Parathyroid adenoma (tissue), 2 donors: ENCODE data around the gene TACC3.

ENCODE experiments used
- H2AFZ ChIP-seq: fragments of 300-600 bp; sonication (generic); one replicate; pipeline ENCODE4 v1.7.0; 2017; ENCODE audit warnings: antibody characterized with exemption, mild to moderate bottlenecking
- H3K27ac ChIP-seq: fragments of 300-600 bp; sonication (generic); one replicate; pipeline ENCODE4 v1.7.0; 2017
- H3K27me3 ChIP-seq: fragments of 300-600 bp; sonication (generic); one replicate; pipeline ENCODE4 v1.7.0; 2017; ENCODE audit warnings: low read length; ENCODE audit not compliant: control insufficient read depth, insufficient read depth
- H3K36me3 ChIP-seq: fragments of 300-600 bp; sonication (generic); one replicate; pipeline ENCODE4 v1.7.0; 2017; ENCODE audit warnings: low read length; ENCODE audit not compliant: control insufficient read depth, insufficient read depth
- H3K4me1 ChIP-seq: fragments of 300-600 bp; sonication (generic); one replicate; pipeline ENCODE4 v1.7.0; 2017; ENCODE audit warnings: control low read depth
- H3K4me2 ChIP-seq: fragments of 300-600 bp; sonication (generic); one replicate; pipeline ENCODE4 v1.7.0; 2017; ENCODE audit warnings: low read length
- H3K4me3 ChIP-seq: fragments of 300-600 bp; sonication (generic); one replicate; pipeline ENCODE4 v1.7.0; 2017; ENCODE audit warnings: low read depth, low read length
- H3K79me2 ChIP-seq: fragments of 300-600 bp; sonication (generic); one replicate; pipeline ENCODE4 v1.7.0; 2017; ENCODE audit warnings: control low read depth
- H3K9ac ChIP-seq: fragments of 300-600 bp; sonication (generic); one replicate; pipeline ENCODE4 v1.7.0; 2017; ENCODE audit warnings: mild to moderate bottlenecking
- H3K9me3 ChIP-seq: fragments of 300-600 bp; sonication (generic); one replicate; pipeline ENCODE4 v1.7.0; 2017; ENCODE audit warnings: low read length; ENCODE audit not compliant: control insufficient read depth
- TF ChIP-seq, protein P1 (sequence below): fragments of 300-600 bp; sonication (generic); IDR thresholded peaks from one replicate; pipeline ENCODE4 v1.7.0; 2017; ENCODE audit warnings: antibody characterized with exemption, mild to moderate bottlenecking
- donor health status: primary hyperparathyroidism.

Gene TACC3

DNA sequence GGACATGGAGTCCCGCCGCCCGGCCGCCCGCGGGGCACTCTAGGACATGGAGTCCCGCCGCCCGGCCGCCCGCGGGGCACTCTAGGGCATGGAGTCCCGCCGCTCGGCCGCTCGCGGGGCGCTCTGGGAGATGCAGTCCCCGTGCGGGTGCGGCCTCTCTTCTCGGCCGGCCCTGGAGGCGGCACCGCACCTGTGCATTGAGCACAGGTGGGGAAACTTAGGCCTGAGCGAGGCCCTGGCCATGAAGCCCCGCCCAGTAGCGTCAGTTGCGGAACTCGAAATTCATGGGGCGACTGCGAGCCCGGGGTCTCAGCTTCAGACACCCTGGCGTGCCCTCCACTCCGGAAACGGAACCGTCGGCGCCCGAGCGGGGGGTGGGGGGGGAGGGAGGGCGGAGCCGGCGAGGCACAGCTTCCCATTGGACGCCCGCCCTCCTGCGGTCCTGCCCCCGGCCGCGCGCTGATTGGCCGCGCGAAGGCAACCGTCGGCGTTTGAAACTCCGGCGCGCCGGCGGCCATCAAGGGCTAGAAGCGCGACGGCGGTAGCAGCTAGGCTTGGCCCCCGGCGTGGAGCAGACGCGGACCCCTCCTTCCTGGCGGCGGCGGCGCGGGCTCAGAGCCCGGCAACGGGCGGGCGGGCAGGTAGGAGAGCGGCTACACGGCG lies at the start of gene TACC3, which contains the start of gene TMEM129:
TSS of gene TACC3 (plus strand) at position 519 of the 663 bp plus-strand sequence. CDS start 1,901 bp downstream, outside the sequence.
TSS of gene TMEM129 (minus strand) at position 321 of the 663 bp plus-strand sequence. CDS start 486 bp downstream, outside the sequence.
- H3K4me3 ChIP-seq: peak within 1 kb of the TSS; percentile 75
- peaks cover 3% of the 10 kb centered on the region for H3K79me2 ChIP-seq
- no peaks in the 10 kb centered on the region for H3K4me1 ChIP-seq
- H3K27ac ChIP-seq: peak within 1 kb of the TSS; percentile 80
- H3K4me2 ChIP-seq: peak within 1 kb of the TSS; percentile 95
- no peaks in the 10 kb centered on the region for H3K9me3 ChIP-seq
- no peaks in the 10 kb centered on the region for H3K27me3 ChIP-seq
- H3K36me3 ChIP-seq: no peaks in the 10 kb centered on the region
- H3K9ac ChIP-seq: no peak within 1 kb of the TSS
- TF ChIP-seq, protein P1, sequence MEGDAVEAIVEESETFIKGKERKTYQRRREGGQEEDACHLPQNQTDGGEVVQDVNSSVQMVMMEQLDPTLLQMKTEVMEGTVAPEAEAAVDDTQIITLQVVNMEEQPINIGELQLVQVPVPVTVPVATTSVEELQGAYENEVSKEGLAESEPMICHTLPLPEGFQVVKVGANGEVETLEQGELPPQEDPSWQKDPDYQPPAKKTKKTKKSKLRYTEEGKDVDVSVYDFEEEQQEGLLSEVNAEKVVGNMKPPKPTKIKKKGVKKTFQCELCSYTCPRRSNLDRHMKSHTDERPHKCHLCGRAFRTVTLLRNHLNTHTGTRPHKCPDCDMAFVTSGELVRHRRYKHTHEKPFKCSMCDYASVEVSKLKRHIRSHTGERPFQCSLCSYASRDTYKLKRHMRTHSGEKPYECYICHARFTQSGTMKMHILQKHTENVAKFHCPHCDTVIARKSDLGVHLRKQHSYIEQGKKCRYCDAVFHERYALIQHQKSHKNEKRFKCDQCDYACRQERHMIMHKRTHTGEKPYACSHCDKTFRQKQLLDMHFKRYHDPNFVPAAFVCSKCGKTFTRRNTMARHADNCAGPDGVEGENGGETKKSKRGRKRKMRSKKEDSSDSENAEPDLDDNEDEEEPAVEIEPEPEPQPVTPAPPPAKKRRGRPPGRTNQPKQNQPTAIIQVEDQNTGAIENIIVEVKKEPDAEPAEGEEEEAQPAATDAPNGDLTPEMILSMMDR: no peak
- peak within 1 kb of the TSS; percentile 69 for H2AFZ ChIP-seq

DNA sequence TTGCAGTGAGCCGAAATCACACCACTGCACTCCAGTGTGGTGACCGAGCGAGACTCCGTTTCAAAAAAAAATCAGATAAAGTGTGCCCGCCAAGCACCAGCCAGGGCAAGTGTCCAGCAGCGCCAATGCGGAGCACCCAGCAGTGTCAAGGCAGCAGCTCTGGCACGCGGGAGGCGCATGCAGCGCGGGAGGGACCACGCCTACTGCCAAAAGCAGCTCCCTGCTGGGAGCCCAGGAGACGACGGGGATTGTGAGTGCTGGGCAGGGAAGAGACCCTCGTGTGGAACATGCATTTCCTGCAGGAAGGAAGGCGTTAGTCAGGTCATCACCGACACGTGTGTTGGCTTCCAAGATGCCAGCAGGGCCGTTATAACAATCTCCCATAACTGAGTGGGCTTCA lies 47.6 kb upstream of the TACC3 start:
- no peak overlapping the region for H3K9ac ChIP-seq
- no peak overlapping the region for H2AFZ ChIP-seq
- no peak overlapping the region for H3K4me3 ChIP-seq
- H3K27me3 ChIP-seq: no peaks in the 10 kb centered on the region
- TF ChIP-seq, protein P1: no peak
- H3K27ac ChIP-seq: no peak overlapping the region
- H3K36me3 ChIP-seq: no peaks in the 10 kb centered on the region
- H3K79me2 ChIP-seq: no peaks in the 10 kb centered on the region
- H3K4me2 ChIP-seq: no peak overlapping the region
- H3K9me3 ChIP-seq: no peaks in the 10 kb centered on the region
- H3K4me1 ChIP-seq: no peaks in the 10 kb centered on the region

DNA sequence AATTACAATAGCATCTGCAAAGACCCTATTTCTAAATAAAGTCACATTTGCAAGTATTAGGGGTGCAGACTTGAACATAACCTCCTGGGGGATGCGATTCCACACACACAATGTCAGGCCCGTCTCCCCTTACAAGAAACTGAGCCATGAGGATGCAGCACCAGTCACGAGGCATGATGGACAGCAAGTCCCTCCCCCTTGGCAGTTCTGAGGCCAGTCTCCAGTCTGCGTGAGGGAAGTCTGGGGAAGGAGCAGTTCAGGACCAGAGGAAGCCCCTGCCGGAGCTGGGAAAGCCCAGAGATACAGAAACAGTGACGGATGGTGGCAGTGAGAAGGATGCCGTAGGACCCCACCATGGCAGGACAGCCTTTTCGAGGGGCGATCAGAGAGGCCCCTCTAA lies 46.6 kb upstream of the TACC3 start:
- Histone ChIP-seq H3K4me2 (no peak overlapping the region), H3K4me3 (no peak overlapping the region), H2AFZ (no peak overlapping the region), H3K79me2 (no peaks in the 10 kb centered on the region), H3K27me3 (no peaks in the 10 kb centered on the region), H3K9ac (no peak overlapping the region), H3K9me3 (no peaks in the 10 kb centered on the region), H3K27ac (no peak overlapping the region), H3K4me1 (no peaks in the 10 kb centered on the region), H3K36me3 (no peaks in the 10 kb centered on the region)
- TF ChIP-seq, protein P1: no peak

DNA sequence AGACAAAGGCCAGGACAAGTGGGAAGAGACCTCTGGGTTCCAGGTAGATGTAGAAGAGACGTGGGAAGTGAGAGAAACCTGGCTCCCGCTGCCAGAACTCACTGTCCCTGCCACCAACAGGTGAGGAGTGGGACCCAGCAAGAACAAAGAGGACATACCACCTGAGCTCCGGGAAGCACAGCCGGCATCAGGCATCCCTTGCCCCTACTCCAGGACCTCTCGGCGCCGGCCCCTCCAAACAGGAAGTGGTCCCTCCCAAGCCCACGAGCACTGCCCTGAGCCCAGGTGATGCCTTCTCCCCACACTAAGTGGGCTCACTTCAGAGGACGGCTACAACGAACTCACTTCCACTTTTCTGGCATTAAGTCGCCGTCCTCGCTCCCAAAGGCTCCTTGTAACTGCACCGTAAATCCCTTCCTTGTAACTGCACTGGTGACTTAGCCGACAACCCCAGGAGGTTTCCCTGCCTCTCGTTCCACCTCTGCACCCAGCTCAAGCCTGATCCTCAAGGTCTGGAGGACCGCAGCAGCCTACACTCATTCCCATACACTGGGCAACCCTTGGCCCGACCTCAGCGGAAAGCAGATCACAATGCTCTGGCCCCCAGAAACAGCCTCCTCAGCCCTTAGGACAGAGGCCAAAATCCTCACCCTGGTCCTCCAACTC lies 46.1 kb upstream of the TACC3 start:
- no peak overlapping the region for H3K4me2 ChIP-seq
- H3K9ac ChIP-seq: no peak overlapping the region
- TF ChIP-seq, protein P1: no peak
- H3K36me3 ChIP-seq: no peaks in the 10 kb centered on the region
- H3K79me2 ChIP-seq: no peaks in the 10 kb centered on the region
- H3K4me3 ChIP-seq: no peak overlapping the region
- H3K27me3 ChIP-seq: no peaks in the 10 kb centered on the region
- no peak overlapping the region for H2AFZ ChIP-seq
- H3K27ac ChIP-seq: no peak overlapping the region
- no peaks in the 10 kb centered on the region for H3K4me1 ChIP-seq
- no peaks in the 10 kb centered on the region for H3K9me3 ChIP-seq
